Lower lobe of right lung (tissue), 2 donors: ENCODE data around the gene PTPRG. TPM values are rescaled to one million over a fixed set of nuclear protein-coding genes. Genes with fewer than 3 reads are reported as not detected.

Experiments
- ATAC-seq, 2 donors: fragments of 200-7000 bp; cut with Tn5 transposase; one replicate each; pipeline ENCODE4 v1.9.1; 2020 to 2022; ENCODE audit warnings: mild to moderate bottlenecking in 2 of 2, moderate library complexity in 2 of 2
- DNase-seq: peaks from one replicate; pipeline ENCODE4 v3.0.0-alpha.2; 2020
- H3K27ac ChIP-seq: fragments of 200-600 bp; one replicate; pipeline ENCODE4 v1.8.0; 2022
- H3K27me3 ChIP-seq: fragments of 200-600 bp; one replicate; pipeline ENCODE4 v1.8.0; 2022; ENCODE audit warnings: low read depth
- H3K36me3 ChIP-seq: fragments of 200-600 bp; one replicate; pipeline ENCODE4 v1.8.0; 2022; ENCODE audit warnings: mild to moderate bottlenecking
- H3K4me1 ChIP-seq: fragments of 200-600 bp; one replicate; pipeline ENCODE4 v1.8.0; 2022
- H3K4me3 ChIP-seq: fragments of 200-600 bp; one replicate; pipeline ENCODE4 v1.8.0; 2022; ENCODE audit warnings: mild to moderate bottlenecking
- H3K9me3 ChIP-seq: fragments of 200-600 bp; one replicate; pipeline ENCODE4 v1.8.0; 2022
- intact Hi-C: fragments of 100-400 bp; cut with DNase I; formaldehyde crosslinking; loops from one replicate; pipeline ENCODE4 v1.11.0; 2022
- total RNA-seq: library from RNA; stranded (reverse); fragmentation: NEBNext Ultra II Directional; extraction: Animal tissue kit (Norgen Biotek cat#: 25700); gene quantifications from one replicate; pipeline ENCODE4 v1.2.1, GENCODE V29; 2021
- TF ChIP-seq, protein P1 (sequence below): fragments of 200-600 bp; IDR thresholded peaks from one replicate; pipeline ENCODE4 v1.8.0; 2022; ENCODE audit warnings: antibody characterized with exemption, mild to moderate bottlenecking
- donor health status: DM: no; HTN: yes; CAD: no; lungs with severe emphysema.

Gene PTPRG
- total RNA-seq, 1 donor from 2014 or later: 67.6 TPM

DNA sequence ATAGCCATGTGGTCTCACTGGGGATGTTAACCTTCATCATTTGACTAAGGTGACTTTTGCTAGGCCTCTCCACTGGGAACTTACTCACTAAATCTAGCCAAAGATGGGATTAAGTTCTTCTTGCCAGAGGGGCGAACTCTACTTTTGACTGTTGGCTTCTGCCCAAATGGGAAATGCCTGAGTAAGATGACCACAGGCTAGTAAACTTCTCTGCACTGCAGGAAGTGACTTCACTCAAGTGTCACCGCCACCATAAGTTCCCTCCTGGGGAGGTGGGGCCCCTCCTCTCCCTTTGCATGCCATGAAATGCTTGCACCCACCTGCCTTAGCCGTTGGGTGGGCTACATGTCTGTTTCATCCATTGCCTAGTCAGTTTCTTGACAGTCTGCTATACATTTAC is 423.6 kb downstream of the PTPRG start:
- ATAC-seq: no peak
- H3K9me3 ChIP-seq: no peaks in the 10 kb centered on the region
- no peaks in the 10 kb centered on the region for H3K36me3 ChIP-seq
- no peaks in the 10 kb centered on the region for H3K4me1 ChIP-seq
- H3K27me3 ChIP-seq: no peaks in the 10 kb centered on the region
- intact Hi-C loops: no loop called here
- no peak overlapping the region for H3K27ac ChIP-seq
- DNase-seq: no peak
- TF ChIP-seq, protein P1, sequence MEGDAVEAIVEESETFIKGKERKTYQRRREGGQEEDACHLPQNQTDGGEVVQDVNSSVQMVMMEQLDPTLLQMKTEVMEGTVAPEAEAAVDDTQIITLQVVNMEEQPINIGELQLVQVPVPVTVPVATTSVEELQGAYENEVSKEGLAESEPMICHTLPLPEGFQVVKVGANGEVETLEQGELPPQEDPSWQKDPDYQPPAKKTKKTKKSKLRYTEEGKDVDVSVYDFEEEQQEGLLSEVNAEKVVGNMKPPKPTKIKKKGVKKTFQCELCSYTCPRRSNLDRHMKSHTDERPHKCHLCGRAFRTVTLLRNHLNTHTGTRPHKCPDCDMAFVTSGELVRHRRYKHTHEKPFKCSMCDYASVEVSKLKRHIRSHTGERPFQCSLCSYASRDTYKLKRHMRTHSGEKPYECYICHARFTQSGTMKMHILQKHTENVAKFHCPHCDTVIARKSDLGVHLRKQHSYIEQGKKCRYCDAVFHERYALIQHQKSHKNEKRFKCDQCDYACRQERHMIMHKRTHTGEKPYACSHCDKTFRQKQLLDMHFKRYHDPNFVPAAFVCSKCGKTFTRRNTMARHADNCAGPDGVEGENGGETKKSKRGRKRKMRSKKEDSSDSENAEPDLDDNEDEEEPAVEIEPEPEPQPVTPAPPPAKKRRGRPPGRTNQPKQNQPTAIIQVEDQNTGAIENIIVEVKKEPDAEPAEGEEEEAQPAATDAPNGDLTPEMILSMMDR: no peak
- no peak overlapping the region for H3K4me3 ChIP-seq

DNA sequence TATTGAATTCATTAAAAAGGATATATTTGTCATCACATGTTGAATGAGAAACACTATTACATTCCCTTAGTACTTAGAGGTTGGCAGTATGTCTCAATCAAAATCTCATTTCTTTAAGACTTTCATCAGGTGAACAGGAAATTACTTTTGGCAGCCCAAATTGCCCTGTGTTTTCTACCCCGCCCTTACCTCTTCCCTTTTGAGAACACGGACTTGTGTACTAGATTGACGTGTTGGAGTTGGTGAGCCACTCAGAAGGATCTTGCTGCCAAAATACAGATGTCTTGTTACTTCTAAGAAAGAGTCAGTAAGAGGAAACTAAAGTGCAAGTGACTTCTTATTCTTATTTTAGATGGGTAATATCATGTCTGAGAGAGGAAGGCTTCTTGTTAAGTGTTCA is 425.1 kb downstream of the PTPRG start:
- Histone ChIP-seq H3K4me3 (no peak overlapping the region), H3K4me1 (no peaks in the 10 kb centered on the region), H3K36me3 (no peaks in the 10 kb centered on the region), H3K27ac (no peak overlapping the region), H3K9me3 (no peaks in the 10 kb centered on the region), H3K27me3 (no peaks in the 10 kb centered on the region)
- no peak for ATAC-seq
- intact Hi-C loops: no loop called here
- DNase-seq: no peak
- TF ChIP-seq, protein P1: no peak

GRCh38 chr3:61989681-61990080 is 428.3 kb downstream of the PTPRG start:
- intact Hi-C loops: no loop called here
- Histone ChIP-seq H3K27me3 (no peaks in the 10 kb centered on the region), H3K9me3 (no peaks in the 10 kb centered on the region), H3K36me3 (no peaks in the 10 kb centered on the region), H3K4me3 (no peak overlapping the region), H3K4me1 (no peaks in the 10 kb centered on the region), H3K27ac (no peak overlapping the region)
- ATAC-seq (no peak), DNase-seq (no peak)
- TF ChIP-seq, protein P1: no peak

- Histone ChIP-seq H3K36me3 (no peaks in the 10 kb centered on the region), H3K4me3 (no peak overlapping the region), H3K27me3 (no peaks in the 10 kb centered on the region), H3K4me1 (no peaks in the 10 kb centered on the region), H3K27ac (no peak overlapping the region), H3K9me3 (no peaks in the 10 kb centered on the region)
- ATAC-seq (no peak), DNase-seq (no peak)
- TF ChIP-seq, protein P1: no peak
- intact Hi-C loops: no loop called here
Observed at GRCh38 chr3:61990327-61991027, 429.1 kb downstream of the PTPRG start.

- H3K4me1 ChIP-seq: peaks cover 6% of the 10 kb centered on the region
- no peak for DNase-seq
- no peak overlapping the region for H3K27ac ChIP-seq
- intact Hi-C loops: no loop called here
- H3K36me3 ChIP-seq: no peaks in the 10 kb centered on the region
- H3K9me3 ChIP-seq: no peaks in the 10 kb centered on the region
- TF ChIP-seq, protein P1: no peak
- no peak for ATAC-seq
- H3K4me3 ChIP-seq: no peak overlapping the region
- H3K27me3 ChIP-seq: no peaks in the 10 kb centered on the region
Observed at GRCh38 chr3:61991706-61992105, 430.3 kb downstream of the PTPRG start.
